NCI-H748 (cell line): ENCODE results near the gene CCDC106.

Experiments
- DNase-seq: peaks from one replicate; lab custom pipeline; 2025; ENCODE audit not compliant: unreplicated experiment; lab: John Stamatoyannopoulos, UW

The CCDC106 gene

DNA sequence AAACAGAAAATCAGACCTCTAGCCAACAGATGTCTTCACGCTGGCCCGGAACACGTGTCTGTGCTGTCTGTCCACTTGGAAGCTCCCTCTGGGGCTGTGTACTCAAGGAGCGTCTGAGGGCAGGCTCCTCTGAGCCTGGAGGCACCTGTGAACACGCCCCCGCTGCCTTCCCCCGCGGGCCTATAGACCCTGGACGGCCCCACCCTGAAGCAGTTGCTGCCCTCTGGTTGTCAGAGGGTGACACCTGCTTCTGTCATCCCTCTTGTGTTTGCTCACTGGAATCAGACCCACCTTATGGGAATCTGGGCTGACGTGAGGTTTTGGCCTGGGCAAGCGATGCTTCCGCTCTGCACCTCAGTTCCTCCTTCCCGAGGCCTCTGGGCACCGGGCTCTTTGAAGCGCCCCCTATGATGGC is 46.2 kb downstream of the CCDC106 start:
- no peak for DNase-seq

DNA sequence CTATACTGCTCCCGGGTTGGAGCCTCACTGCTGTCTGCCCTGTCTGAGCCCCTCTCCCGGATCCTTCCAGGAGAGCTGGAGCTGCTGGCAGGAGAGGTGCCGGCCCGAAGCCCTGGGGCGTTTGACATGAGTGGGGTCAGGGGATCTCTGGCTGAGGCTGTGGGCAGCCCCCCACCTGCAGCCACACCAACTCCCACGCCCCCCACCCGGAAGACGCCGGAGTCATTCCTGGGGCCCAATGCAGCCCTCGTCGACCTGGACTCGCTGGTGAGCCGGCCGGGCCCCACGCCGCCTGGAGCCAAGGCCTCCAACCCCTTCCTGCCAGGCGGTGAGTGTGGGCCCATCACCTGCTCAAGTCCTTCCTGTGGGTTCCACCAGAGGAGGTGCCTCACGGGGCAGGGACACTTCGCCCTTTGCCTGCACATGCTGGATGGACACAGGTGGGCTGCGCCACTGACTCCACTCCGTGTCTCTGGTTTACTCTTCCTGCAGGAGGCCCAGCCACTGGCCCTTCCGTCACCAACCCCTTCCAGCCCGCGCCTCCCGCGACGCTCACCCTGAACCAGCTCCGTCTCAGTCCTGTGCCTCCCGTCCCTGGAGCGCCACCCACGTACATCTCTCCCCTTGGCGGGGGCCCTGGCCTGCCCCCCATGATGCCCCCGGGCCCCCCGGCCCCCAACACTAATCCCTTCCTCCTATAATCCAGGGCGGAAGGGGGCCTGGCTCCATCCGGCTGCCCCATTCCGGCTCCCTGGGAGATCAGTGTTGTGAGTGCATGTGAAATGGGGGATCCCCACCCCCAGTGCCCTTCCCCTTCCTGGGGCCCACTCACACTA is 46.9 kb downstream of the CCDC106 start:
- DNase-seq: no peak

DNA sequence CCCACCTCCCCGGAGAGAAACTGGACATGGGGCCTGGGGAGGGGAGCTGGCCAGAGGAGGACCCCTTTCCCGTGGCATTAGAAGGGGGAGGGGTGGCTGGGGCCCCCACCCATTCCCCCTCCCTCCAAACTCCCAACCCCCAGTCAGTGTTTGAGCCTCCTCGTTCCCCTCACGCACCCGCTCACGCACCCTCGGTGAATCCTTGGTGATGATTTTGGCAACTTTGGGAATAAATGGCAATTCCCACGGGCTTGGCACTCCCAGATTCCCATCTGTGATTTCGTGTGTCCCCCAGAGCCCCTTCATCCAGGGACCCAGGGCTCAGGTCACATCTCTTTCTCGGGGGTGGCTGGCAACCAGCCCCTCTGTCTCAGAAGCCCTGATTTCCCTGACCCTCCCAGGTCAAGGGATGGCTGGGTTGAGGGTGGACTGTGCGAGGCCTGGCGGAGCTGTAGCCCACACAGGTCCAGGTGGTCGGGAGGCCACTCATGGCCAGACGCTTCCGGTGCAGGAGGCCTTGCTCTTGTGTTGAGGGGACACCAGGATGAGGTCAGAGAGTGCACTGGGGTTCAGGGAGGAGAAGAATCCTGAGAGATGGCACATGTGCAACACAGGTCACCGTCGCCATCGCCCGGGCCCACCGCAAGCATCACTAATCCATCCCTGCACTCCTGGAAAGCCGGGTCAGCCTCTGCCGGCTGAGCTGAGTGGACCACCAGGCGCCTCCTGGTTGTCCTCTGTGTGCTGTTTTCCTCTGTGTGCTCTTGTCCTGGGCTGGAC is 47.7 kb downstream of the CCDC106 start:
- no peak for DNase-seq

DNA sequence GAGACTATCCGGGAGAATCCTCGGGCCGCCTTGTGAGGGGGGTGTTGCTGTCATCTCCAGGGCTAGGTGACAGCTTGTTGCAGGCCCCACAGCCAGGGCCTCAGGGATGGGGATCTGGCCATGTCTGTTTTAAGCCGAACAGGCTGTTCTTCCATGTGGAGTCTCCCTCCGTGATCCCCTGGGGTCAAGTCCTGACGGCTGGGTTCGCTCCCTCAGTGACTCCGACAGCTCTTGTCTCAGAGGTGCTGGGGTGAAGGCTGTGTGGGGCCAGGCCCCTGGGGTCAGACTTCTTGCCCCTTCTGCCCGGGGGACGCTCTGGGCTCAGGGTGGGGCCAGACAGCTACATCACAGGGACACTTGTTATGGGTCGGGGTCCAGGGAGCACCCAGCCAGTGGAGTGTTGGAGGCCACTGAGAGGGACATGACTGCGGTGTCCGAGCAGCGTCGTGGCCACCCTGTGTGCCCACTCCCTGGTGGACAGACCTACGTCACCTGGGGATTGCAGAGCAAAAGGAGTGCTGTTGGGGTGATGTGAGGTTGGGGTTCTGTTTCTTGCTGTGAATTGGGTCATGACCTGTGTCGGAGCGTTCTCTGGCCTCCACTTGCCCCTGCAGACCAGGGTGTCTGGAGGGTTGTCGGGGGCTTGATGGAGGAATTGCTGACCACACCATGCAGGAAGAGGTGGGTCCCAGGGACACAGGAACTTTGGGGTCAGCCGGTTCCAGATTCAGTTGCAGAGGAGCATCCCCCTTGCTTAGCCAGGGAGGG is 48.5 kb downstream of the CCDC106 start:
- no peak for DNase-seq

DNA sequence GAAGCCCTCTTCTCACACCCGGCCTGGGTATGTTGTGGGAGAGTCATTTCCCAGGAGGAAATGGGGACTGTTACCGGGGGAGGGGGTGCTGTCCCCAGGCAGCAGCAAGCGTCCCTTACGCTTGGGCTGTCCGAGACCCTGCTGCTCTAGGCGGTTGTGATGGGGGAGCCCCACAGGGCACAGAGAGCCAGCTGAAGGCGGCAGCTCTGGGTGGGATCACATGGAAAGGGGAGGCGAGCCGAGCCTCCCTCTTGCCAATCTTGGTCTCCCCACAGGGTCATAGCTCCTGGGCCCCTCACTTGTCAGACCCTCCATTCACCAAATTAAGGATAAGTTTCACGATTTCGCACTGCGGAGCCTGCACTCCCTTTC is 49.0 kb downstream of the CCDC106 start:
- DNase-seq: no peak

DNA sequence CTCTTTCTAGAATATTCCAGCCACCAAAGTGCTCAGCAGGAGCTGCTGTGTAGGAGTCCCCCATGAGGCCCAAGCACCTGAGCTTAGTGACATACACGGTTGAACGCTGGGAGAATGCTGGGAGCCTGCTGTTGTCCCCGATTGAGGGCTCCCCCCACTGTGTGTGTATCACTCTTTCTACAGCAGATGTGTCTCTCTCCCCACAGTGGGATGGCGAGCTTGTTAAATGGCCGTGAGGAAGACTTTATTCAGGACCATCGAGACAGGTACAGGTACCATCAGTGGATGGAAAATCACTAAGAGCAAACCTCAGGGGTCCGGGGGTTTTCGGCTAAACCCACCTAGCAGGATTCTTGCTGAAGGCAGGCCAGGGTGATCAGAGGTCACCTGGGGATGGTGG is 49.7 kb downstream of the CCDC106 start:
- no peak for DNase-seq

DNA sequence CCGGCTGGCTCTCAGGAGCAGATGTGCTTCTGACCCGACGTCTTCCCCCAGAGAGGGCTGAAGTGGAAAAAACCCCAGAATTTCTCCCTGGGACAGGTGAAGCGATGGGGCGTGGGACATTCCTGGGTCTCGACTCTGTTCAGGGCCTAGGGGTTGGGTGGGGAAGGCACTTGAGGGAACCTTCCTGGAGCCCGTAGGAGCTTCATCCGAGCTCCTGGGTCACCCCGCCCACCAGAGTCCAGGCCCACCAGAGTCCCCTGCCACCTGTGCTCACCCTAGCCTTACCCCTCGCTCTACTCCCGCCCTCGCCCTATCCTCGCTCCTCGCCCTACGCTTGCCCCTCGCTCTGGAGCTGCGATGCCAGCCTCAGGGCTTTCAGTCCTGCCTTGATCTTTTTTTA is 50.2 kb downstream of the CCDC106 start:
- DNase-seq: no peak

DNA sequence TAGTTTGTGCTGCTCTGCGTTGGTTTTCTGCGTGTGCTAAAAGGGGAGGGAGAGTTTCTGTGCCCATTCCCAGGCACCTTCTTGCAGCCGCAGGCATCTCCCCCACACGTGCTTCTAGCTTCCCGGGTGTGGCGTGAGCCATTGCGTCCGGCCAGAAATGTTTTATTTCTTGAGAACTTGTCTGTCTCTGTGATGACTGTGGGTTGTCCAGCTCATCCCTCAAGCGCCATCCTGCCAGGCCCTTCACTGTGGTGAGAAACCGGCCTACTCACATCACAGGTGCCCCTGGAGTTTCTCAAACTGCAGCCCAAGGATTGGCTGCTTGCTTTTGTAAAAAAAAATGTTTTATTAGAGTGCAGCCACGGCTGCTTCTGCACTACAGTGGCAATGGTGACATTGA is 51.2 kb downstream of the CCDC106 start:
- no peak for DNase-seq

DNA sequence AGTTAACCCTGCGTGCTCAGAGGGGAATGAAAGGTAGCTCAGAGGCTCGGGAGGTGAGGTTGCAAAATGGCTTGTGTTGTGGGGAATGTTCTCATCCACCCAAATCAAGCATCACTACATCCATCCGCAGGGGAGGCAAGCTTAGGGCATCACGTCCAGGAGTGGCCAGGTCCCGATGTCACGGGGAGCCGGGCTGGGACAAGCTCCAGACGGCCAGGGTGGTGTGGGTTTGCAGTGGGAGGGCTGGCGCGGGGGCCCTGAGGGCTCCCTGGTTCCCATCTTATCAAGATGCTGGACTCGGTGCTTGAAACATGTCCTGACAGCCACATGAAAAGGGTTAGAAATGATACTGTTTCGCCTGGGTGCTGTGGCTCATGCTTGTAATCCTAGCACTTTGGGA is 52.8 kb downstream of the CCDC106 start:
- DNase-seq: no peak

DNA sequence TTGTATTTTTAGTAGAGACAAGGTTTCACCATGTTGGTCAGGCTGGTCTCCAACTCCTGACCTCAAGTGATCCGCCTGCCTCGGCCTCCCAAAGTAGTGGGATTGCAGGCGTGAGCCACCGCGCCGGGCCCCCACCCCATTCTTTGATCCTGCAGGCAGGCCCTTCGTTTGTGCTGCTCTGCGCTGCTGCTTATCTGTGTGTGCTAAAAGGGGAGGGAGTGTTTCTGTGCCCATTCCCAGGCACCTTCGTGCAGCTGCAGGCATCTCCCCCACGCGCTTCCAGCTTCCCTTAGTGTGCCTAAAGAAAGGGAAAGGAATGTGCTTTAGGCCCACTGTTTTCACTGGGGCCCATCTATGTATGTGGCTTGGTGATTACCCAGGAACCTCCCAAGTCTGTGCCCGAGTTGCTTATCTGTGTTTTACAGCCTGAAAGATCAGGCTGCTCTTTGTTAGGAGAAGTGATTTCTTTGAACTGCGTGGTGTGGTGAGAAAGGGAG is 54.2 kb downstream of the CCDC106 start:
- DNase-seq: no peak
